ENCODE data around the gene SYNE1.
"Not testable (repeated sequence)": the region's sequence is repeated elsewhere in the genome, so short reads cannot be mapped to it uniquely, and the experiment has no call there.

Gene SYNE1, protein sequence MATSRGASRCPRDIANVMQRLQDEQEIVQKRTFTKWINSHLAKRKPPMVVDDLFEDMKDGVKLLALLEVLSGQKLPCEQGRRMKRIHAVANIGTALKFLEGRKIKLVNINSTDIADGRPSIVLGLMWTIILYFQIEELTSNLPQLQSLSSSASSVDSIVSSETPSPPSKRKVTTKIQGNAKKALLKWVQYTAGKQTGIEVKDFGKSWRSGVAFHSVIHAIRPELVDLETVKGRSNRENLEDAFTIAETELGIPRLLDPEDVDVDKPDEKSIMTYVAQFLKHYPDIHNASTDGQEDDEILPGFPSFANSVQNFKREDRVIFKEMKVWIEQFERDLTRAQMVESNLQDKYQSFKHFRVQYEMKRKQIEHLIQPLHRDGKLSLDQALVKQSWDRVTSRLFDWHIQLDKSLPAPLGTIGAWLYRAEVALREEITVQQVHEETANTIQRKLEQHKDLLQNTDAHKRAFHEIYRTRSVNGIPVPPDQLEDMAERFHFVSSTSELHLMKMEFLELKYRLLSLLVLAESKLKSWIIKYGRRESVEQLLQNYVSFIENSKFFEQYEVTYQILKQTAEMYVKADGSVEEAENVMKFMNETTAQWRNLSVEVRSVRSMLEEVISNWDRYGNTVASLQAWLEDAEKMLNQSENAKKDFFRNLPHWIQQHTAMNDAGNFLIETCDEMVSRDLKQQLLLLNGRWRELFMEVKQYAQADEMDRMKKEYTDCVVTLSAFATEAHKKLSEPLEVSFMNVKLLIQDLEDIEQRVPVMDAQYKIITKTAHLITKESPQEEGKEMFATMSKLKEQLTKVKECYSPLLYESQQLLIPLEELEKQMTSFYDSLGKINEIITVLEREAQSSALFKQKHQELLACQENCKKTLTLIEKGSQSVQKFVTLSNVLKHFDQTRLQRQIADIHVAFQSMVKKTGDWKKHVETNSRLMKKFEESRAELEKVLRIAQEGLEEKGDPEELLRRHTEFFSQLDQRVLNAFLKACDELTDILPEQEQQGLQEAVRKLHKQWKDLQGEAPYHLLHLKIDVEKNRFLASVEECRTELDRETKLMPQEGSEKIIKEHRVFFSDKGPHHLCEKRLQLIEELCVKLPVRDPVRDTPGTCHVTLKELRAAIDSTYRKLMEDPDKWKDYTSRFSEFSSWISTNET (N-terminal part only)

GRCh38 chr6:152637296-152638047 lies at the start of gene SYNE1:
SYNE1 (minus strand) TSS chr6:152637362; CDS start chr6:152628331, 9,031 bp downstream.
- DNase-seq: no peak

DNA sequence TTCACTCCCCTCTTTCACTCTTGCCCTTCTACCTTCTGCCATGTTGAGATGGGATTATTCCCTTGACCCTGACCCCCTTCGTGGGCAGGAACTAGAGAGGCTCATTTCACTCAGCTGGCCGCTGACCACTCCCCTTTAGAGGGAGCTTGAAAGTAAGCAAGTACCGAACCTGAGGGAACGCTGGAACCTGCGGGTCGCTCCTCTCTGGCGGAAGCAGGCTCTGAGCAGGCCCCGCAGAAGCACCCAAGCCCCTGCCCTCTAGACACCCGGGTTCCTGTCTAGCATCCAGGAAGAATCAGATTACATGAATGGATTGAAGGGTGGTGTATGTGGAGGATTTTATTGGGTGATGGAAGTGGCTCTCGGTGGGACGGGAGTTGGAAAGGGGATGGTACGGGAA lies 48.7 kb upstream of the SYNE1 start:
- no peak for DNase-seq

DNA sequence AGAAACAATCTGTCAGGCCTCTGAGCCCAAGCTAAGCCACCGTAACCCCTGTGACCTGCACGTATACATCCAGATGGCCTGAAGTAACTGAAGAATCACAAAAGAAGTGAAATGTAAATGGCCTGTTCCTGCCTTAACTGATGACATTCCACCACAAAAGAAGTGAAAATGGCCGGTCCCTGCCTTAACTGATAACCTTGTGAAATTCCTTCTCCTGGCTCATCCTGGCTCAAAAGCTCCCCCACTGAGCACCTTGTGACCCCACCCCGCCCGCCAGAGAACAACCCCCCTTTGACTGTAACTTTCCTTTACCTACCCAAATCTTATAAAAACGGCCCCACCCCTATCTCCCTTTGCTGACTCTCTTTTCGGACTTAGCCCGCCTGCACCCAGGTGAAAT lies 45.8 kb upstream of the SYNE1 start:
- not testable (repeated sequence) for DNase-seq

GRCh38 chr6:152682141-152682540 lies 45.0 kb upstream of the SYNE1 start:
- no peak for DNase-seq

DNA sequence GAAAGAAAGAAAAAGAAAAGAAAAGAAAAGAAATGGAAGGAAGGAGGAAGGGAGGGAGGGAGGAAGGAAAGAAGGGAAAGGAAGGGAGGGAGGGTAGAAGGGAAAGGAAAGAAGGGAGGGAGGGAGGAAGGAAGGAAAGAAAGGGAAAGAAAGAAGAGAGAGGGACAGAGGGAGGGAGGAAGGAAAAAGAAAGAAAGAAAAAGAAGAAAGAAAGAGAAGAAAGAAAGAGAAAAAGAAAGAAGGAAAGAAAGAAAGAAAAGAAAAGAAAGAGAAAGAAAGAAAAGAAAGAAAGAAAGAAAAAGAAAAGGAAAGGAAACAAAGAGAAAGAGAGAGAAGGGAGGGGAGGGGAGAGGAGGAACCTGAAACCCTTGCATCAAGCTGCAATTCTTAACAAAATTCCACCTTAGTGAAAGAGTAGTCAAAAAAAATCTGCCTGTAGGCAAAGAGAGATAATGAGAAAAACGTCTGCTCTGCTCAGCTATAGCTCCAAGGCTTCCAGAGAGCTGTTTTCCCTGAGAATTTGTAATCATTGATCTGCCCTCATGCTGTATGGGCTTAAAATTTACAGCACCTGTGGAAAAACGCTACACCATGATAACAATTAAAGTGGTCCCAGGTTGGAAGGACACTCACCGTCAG lies 43.8 kb upstream of the SYNE1 start:
- DNase-seq: no peak

DNA sequence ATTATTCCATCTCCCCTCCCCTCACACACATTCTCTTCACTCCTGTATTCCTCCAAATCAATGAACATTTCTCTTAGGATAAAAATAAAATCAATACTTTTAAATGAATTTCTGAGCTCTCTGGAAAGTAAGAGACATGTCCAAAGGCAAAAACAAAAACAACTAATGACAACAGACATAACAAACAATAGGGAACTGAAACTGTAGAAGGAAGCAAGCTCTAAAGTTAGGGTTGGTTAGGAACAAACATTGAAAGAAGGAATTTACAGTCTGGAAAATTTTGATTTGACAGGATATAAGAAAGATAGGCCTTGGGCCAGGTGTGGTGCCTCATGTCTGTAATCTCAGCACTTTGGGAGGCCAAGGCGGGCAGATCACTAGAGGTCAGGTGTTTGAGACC lies 43.0 kb upstream of the SYNE1 start:
- DNase-seq: no peak

GRCh38 chr6:152673236-152673635 lies 36.1 kb upstream of the SYNE1 start:
- no peak for DNase-seq

GRCh38 chr6:152671171-152671570 lies 34.0 kb upstream of the SYNE1 start:
- DNase-seq: no peak

- DNase-seq: no peak
Observed at GRCh38 chr6:152669895-152670294, 32.7 kb upstream of the SYNE1 start.

DNA sequence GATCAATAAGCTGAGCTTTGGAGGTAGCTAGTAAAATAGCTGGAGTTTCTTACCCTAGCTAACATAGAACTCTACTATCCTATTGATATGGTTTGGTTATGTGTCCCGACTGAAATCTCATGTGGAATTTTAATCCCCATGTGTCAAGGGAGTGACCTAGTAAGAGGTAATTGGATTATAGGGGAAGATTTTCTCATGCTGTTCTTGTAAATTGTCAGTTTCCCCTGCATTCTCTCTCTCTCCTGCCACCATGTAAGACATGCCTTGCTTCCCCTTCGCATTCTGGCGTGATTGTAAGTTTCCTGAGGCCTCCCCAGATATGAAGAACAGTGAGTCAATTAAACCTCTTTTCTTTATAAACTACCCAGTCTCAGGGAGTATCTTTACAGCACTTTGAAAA lies 24.6 kb upstream of the SYNE1 start:
- DNase-seq: no peak

GRCh38 chr6:152651986-152652385 lies 14.8 kb upstream of the SYNE1 start:
- DNase-seq: no peak

- DNase-seq: no peak
Observed at GRCh38 chr6:152648105-152648504, 10.9 kb upstream of the SYNE1 start.

DNA sequence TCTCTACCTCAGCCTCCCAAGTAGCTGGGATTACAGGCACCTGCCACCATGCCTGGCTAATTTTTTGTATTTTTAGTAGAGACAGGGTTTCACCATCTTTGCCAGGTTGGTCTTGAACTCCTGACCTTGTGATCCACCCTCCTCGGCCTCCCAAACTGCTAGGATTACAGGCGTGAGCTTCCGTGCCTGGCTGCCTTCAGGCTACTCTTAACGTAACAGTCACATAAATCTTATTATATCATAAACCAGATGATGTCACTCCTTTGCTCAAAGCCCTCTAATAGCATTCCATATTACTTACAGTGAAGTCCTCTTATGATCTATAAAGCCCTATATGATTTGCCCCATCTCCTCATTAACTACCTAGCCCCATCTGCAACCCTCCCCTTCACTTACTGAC lies 9.6 kb upstream of the SYNE1 start:
- DNase-seq: not testable (repeated sequence)

DNA sequence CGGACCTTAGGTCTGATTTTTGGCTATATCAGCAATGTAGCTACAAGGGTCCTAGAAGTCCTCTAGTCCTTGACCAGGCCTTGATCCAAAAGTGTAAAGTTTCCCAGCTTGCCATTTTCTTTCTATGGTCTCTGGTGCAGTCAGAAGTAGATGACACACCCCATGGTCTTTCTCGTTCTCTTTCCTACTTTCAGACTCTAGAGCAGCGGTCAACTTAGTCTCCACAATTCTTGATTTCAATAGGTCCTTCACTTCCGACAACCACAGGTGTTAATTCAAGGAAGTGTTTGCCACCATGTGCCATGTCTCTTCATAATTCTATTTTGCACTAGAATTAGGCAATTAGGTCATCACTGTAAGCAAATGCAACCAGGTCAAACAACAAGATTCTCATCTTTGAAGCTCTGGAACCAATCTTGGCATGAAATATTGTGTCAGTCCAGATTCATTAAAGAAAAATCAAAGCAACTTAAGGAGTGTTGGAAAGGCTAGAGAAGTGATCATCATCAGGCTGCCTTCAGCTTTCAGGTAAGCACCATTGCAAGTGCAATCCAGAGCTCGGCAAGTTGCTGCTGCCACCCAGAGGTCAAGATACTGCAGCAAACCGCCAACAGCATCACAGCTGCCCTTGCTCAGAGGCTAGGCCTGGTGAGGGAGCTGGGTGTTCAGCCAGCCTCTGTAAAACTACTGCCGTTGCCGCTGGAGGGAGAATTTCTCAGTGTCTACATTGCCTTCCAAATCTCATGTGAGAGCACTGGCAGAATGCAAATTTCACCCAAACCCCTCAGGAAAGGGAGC lies 5.6 kb upstream of the SYNE1 start:
- DNase-seq: no peak

DNA sequence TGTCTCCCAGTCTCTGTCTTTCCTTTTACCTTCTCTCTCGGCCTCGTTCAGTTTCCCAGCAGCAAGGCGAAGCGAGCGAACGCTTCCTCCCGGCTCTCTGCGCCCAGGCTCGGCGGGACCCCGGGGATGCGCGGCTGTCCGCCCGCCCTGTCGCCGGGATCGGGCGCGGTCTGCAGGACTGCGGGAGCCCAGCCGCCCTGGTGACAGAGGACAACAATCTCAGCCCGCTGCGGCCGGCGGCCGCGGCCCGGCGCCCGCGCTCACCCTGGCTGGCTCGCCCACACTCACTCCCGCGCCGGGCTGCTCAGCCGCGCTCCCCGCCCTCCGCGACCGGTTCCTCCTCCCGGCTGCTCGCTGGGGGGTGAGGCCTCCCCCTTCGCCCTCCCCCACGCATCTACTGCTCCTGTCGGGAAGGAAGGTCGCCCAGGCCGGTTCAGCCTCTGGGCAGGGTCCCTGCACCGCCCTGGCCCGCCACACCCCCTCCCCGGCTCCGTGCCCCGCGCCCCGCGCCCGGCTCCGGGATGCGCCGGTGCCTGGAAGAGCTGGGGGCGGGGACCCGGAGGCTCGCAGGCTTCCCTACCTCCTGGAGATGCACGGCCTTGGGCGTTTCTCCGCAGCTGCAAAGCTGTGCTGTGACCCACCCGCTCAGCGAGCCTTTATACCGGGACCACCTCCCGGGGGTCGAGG lies 410 bp downstream of the SYNE1 start:
- DNase-seq: no peak

GRCh38 chr6:152636021-152636608 lies 1.0 kb downstream of the SYNE1 start:
- DNase-seq: no peak

DNA sequence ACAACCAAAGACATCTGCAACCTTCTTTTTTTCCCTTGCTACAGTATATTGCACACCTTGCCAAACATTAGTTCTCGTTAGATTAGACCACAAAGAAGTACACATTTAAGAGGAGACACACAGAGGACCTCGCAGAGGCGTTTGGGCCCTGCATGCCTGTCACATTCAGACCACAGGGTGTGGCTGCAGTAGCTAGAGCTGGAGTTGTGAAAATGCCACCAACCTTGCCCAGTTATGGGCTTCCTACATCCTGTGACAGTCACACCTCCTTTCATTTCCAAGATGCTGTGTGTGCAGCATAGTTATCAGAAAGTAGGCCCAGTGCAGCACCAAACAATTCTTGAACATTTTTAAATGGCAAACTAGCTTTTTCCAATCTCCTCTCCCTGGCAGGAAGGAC lies 2.4 kb downstream of the SYNE1 start:
- DNase-seq: no peak

- no peak for DNase-seq
Observed at GRCh38 chr6:152632121-152632782, 4.9 kb downstream of the SYNE1 start.

GRCh38 chr6:152631376-152631775 lies 5.8 kb downstream of the SYNE1 start:
- DNase-seq: no peak

- no peak for DNase-seq
Observed at GRCh38 chr6:152630832-152631231, 6.3 kb downstream of the SYNE1 start.
